GM18867 (cell line): ENCODE results near the gene SHQ1.
"Not testable (repeated sequence)": the region's sequence is repeated elsewhere in the genome, so short reads cannot be mapped to it uniquely, and the experiment has no call there.

Source experiments
- ATAC-seq: cut with Tn5 transposase; IDR thresholded peaks from one replicate; pipeline ENCODE4 v1.9.1; 2021; ENCODE audit warnings: mild to moderate bottlenecking, moderate library complexity; ENCODE audit not compliant: unreplicated experiment

SHQ1 gene

DNA sequence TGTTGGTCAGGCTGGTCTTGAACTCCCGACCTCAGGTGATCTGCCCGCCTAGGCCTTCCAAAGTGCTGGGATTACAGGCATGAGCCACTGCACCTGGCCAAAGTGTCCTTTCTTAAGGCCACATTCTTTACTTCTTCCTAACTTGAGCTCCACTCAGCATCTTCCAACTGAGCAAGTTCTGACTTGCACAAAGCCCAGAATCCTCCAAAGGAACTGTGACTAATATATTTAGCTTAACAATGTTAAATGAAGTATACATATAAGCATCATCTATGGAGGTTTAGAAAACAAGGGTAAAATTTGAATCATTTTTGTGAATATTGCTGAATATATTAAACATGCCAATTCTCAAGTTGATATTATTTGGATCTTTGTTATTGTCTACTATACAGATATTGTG lies 93.7 kb downstream of the SHQ1 start:
- no peak for ATAC-seq

DNA sequence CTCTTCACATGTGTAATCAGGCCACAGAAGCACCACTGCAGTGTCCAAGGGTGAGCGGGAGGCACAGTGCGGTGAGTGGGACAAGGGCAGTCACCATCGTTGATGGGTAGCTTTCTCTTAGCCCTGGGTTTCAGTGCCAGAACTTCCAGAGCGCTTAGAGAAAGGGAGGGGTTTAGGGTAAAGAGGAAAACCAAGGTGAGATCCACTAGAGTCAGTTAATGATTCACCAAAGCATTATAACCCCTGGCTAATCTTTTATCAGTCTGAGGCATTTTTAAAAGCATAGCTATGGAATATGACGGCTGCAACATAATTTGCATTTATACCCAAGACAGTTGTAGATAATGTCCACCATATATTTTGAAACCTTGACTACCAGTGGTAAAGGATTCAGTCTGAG lies 94.8 kb downstream of the SHQ1 start:
- no peak for ATAC-seq

DNA sequence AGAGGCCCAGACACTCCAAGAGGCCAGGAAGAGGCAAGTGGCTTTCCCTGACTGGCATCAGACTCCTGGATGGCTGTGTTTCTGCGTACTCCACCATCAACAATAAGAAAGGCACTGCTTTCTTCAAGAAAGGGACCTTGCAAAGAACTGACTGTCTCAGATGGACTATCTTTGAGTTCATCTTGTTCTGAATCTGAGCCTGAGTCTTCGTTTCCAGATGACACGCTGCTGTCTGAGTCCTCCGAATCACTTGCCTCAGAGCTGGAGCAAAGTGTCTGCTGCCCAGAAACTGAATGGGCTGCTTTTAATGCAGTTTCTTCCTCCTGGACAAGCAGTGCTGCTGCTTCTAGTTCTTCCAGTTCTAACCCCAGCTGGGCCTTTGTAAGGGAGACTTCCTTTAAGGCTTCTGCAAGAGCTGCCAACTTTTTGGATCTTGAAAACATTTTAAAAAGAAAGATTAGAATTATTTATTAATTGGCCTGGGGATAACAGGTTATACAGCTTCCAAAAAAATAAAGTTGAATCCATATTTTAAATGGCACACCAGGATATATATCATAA lies 97.8 kb downstream of the SHQ1 start:
- no peak for ATAC-seq

DNA sequence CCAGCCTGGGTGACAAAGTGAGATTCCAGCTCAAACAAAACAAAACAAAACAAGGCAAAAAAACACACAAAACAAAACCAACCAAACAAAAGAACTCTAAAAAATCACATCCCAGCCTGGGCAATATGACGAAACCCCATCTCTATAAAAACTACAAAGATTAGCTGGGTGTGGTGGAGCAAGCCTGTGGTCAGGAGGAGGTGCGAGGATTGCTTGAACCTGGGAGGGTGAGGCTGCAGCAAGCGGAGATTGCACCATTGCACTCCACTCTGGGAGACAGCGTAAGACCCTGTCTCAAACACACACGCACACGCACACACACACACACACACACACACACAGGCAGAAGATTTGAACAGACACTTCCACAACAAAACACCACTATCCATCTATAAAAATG lies 99.6 kb downstream of the SHQ1 start:
- ATAC-seq: no peak

DNA sequence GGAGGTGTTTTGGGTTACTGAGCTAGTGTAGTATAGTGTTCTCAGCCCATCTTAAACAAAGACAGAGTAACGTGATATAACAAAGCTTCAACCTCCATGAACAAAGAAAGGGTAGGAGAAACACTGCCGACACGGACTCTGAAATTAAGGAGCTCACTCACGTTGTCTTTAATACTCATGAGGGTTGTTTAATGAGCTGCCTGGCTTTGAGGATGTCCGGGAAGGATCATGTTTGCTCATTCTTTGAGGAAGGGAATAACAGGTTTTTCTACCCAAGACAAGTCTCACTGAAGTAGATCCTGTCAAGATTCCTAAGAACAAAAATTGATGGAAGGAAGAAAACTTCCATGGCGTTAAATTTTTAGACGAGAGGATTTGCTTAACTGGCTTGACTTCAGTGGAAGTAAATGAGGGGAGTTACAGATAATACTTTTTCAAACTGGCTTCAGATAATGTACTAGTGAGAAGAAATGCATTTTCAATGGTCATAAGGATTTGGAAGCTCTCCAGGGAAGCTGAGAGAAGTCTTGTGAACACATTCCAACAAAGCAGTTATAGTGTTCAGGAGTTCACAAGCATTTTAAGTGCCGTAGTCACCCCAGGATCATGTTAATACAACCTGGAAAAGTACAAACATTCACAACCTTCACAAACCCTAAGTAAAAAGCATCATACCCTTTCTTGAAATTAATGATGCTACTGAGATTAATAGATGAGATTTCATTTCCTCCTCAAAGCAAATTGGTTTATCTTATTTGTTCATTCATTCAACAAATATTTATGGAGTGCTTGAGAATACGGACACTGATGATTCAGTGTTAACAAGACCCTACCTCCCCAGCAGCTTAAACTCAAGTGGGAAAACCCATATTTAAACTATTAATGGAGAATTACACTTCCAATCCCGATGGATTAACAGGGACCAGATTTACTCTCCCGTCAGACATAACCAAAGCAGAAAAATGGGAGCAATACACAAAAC lies 101.5 kb downstream of the SHQ1 start:
- no peak for ATAC-seq

DNA sequence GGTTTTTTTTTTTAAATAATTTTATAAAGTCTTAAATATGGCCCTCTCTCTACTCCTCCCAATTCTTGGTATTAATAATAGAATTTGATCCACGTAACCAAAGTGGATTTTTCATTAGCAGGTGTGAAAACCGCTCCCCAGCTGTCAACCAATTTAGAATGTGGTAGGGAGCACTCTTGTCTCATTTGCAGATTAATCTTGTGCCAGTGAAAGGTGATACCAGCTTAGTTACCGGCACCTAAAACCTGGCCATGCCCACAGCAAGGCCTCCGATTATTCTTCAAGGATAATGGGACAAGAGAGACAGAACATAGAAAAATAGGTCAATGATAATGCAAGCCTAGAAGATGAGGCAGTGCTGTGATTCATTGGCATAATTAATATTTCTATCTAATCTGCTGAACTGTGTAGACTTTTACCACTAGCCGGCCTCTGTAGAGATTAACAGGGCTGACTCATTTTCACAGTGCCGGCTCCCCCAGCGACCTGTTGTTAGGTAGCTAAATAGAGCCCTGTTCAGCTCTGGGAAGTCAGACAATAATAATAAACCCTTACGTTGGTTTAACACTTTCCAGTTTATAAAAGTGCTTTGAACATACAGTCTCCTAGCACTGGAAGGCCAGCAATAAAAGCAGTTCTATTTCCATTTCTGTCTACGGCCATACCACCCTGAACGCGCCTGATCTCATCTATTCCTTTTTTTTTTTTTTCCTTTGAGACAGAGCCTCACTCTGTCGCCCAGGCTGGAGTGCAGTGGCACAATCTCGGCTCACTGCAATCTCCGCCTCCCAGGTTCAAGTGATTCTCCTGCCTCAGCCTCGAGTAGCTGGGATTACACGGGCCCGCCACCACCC lies 102.9 kb downstream of the SHQ1 start:
- ATAC-seq: no peak

DNA sequence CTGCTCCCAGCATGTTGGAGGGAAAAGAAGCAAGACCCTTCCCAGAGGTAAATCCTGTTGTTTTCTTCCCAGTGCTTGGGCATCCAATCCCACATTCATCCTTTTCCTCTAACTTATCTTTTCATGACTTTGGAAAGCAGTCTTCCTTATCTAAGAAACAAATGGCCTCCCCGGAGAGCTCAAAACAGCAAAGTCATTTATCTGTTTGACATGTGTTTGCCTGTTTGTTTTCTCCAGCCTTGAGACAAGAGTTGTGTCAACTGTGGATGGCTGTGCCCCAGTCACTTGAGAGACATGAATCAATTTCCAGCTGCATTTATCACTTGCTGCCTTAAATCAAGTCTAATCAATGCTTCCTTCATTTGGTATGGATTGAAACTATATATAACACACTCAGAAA lies 103.9 kb downstream of the SHQ1 start:
- ATAC-seq: no peak

DNA sequence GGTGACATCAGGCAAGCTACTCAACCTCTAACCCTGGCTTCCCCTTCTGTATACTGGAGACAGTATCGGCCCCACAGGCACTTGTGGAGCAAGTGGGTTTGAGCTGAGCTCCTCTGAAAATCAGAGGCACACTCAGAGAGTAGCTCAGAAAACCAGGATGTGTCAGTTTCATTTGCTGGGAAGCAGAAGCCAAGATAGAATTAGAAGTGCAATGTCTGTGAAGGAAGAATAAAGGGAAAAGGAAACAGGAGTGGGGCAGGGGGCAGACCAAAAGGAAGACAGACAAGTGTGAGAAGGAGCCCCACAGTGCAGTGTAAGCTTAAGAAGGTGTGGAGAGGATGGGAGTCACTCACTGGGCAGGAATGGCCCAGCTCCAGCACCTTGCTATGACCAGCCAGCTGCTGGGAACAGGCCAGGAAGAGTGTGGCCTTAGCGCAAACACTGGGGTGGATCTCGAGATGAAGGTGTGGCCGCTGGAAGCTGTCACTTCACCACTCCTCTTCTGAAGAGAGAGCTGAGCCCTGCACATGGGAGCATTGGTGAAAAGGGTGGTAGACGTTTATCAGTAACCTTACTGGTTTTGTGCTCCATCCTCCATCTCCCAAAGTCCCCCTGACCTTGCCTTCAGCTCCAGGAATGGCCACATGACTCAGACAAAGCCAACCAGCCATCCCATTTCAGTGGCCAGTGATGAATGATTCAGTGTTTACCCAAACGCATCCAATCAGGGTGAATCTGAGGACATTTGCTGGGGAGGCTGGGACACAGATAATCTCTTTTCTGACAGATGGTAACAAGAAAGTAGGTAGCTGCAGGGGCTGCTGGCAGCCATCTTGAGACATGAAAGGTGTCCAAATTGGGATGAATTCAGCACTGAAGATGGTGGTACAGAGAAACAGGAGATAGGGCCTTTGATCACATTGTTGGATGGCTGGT lies 108.4 kb downstream of the SHQ1 start:
- ATAC-seq: no peak

DNA sequence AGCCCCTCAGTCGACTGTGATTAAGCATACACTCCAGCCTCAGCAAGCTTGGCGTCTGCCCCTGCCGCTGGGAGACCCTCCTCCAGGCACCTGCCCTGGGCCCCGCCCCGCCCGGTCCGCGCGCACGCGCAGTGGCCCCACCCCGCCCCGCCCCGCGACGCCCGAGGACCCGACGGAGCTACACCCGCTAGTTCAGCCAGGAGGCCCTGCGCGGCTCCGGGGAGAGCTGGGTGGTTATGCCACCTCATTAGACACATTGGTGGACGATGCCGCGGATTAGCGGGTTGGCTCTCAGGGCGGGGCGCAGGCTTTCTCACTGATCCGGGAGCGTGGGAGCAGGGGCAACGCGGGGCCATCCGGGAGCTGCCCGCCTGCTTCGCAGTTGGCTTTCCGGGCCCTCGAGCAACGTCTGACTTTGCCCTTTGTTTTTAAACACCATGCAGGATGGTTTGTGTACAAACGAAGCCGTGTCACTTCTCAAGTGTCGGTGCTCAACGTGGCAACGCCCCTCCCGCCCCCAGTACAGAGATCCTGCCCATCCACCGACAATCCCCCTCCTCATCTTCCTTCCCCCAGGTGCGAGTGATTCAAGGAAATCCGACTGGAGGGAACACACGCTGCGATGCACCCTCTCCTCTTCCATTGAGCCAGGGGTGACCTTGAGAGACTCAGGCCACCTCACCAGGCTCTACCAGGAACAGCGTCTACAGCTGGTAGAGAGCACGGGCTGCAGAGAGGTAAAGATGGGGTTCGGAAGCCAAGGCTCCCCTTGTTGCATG lies 109.3 kb downstream of the SHQ1 start:
- ATAC-seq: peak; percentile 76

DNA sequence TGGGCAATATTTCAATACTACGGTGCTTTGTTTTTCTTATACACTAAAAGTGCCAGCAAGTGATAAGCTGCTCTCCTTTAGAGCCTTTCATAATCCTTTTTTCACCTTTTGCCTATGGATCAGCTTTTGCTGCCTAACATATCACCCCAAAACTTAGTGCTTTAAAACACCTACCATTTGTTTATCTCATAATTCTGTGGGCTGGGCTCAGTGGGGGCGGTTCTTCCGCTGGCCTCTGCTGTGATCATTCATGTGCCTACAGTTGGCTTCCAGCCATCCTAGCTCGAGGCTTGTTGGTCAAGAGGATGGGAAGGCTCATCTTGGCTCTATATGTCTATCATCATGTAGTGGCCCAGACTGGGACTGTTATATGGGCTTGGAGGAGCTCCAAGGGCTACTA lies 113.2 kb downstream of the SHQ1 start:
- not testable (repeated sequence) for ATAC-seq

DNA sequence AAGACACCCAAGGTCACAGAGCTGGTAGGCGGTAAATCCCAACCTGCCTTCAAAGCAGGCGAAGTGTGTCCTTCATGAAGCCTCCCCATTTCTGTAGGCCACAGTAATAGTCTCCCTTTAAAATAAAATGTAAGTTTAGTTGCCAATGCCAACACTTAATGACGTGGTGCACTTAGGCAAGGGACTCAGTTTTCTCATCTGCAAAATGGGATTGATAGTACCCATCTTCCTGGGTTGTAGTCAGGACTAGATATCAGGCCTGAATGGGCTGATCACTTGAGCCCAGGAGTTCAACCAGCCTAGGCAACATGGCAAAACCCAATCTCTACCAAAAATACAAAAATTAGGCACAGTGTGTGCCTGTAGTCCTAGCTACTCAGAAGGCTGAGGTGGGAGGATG lies 114.6 kb downstream of the SHQ1 start:
- no peak for ATAC-seq

DNA sequence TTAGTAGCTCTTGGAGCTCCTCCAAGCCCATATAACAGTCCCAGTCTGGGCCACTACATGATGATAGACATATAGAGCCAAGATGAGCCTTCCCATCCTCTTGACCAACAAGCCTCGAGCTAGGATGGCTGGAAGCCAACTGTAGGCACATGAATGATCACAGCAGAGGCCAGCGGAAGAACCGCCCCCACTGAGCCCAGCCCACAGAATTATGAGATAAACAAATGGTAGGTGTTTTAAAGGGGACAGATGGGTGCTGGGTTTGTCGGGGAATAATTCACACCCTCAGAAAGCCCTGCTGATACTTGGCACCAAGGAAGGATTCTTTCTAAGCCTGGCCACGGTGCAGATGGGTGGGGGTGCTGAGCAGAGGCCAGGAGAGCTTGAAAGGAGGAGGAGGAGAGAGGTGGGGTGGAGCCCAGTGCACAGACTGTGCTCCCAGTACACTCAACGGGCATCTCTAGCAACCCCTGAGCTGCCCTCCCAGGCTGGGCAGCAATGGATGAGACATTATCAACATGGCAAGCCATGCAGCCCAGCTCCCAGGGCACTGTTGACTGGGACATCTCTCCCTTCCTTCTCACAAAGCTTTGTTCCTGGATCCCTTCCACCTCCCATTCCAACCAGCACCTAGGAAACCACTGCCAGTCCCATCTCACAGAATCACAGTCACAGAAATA lies 115.4 kb downstream of the SHQ1 start:
- not testable (repeated sequence) for ATAC-seq

DNA sequence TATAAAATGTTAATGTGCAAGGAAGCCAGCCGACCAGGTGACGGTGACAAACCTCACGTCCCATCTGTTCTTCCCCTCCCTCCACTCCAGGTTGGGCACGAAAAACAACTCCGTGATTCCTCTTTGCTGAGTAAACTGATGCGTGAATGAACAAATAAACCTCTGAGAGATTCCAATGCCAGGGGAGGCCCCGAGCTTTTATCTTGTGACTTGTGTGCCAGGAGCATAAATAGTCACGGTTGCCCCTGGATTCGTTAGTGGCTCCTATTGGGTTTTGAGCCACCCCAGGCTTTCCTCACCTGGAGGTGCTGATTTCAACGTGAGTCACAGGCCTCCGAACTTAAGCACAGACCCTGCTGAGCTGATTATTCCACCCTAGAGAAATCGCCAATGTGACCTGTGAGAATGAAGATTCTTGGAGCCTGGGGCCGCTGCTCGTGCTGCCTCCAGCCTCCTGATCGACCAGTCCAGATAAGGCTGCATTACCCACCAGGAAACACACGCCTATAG lies 119.2 kb downstream of the SHQ1 start:
- ATAC-seq: no peak

DNA sequence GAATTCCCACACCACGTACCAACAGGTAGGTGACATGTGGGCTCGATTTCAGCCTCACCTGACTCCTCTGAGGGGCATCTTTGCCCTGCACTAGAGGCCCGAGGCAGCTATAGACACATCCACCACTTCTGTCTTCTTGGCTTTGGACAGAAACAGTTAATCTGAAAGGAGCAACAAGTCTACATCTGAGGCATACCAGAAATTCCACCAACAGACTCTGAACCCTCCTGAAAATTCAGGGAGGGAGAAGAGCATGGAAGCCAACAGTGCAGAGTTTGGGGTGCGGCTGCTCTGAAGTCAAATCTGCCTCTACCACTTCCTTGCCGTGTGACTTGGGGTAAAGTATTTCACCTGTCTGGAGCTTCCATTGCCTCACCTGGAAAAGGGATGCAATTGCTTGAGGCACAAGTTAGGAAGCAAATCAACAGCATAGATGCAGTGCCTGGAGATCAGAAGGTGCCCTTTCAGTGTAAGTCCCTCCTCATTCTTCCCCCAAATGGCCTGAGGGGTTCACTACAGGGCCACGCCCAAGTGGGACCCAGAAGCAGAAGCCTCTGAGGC lies 119.8 kb downstream of the SHQ1 start:
- ATAC-seq: no peak

DNA sequence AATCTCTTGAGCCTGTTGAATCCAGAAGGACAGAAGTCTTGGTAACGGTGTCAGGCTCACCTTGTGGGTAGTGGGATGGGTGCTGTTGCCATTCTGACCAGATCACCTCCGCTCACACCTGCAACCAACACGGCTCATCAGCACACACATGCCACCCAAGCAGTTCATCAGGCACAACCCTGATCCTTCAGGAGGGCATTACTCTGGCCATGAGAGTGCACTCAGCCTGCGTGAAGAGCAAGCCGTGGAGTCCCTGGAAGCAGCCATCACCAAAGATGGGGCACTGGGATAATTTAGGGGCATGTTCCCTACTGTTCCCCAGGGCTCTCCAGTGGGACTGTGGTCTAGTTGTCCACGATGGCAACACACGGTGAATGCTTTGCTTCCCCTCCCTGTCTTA lies 120.5 kb downstream of the SHQ1 start:
- ATAC-seq: no peak

DNA sequence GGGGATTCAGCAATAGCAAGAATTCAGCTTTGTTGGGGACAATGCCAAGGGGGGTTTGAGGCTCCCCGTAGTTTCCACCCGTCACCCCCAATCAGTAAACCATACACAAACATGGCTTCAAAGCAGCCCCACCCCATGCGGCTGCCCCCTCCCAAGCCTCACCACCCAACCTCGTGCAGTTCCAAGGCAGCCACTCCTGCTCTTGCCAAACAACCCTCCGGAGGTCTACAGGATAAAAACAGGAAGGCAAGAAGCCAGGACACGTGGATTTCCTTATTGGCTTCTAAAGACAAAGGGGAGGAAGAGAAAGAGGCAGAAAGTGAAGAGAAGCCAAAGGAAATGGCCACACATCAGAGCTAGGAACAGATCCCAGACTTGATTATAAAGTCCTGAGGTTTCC lies 121.1 kb downstream of the SHQ1 start:
- no peak for ATAC-seq

DNA sequence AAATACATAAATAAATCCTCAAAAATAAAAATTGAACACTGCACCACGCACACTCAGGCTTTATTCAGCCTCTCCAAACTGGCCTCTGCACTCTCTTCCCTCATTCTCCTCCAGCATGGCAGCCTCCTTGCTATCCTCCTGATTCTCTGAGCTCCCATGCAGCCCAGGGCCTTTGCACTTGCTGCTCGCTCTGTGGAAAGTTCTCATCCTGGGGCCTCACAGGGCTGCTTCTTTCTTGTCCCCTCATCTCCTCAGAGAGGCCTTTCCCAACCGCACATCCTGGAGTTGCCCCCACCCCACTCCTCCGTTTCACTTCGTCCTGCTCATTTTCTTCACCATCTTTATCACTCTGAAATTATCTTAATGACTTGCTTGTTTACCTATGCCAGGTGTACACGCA lies 123.0 kb downstream of the SHQ1 start:
- ATAC-seq: no peak

DNA sequence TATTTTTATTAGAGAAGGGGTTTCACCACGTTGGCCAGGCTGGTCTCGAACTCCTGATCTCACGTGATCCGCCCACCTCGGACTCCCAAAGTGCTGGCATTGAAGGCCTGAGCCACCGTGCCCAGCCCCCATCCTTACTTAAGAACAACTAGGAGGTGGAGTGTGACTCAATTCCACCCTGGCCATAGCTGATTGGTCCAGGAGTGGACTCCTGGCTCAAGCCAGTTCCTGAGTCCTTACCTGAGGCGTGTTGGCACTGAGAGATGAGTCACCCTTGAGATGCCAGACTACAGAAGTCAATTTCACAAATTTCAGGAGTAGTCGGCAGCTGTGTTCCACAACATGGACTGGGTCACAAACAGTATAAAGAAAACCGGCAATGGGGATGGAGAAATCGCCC lies 124.2 kb downstream of the SHQ1 start:
- ATAC-seq: no peak
